Epithelial cell of proximal tubule (primary cell): Measurements from ENCODE around the gene NEK7. TPM values are rescaled to one million over a fixed set of nuclear protein-coding genes. Genes with fewer than 3 reads are reported as not detected.

Experiments used
- DNase-seq: peaks from one replicate; pipeline ENCODE4 v3.0.0-alpha.2; 2011; ENCODE audit warnings: low read depth
- H3K4me3 ChIP-seq: 2 replicates; pipeline ENCODE4 v1.5.1; 2011; ENCODE audit warnings: low read depth, mild to moderate bottlenecking, low read length
- total RNA-seq: library from RNA; depleted of rRNA; stranded (reverse); fragments of >200 nt; gene quantifications from 2 replicates; pipeline ENCODE4 v1.2.3, GENCODE V29; 2015
- TF ChIP-seq, protein P1 (sequence below): conservative IDR thresholded peaks from 2 replicates; pipeline ENCODE4 v1.5.1; 2012; ENCODE audit warnings: low read depth, mild to moderate bottlenecking, low read length

The NEK7 gene
- total RNA-seq, 1 donor from 2014 or later, result 20.5 TPM

DNA sequence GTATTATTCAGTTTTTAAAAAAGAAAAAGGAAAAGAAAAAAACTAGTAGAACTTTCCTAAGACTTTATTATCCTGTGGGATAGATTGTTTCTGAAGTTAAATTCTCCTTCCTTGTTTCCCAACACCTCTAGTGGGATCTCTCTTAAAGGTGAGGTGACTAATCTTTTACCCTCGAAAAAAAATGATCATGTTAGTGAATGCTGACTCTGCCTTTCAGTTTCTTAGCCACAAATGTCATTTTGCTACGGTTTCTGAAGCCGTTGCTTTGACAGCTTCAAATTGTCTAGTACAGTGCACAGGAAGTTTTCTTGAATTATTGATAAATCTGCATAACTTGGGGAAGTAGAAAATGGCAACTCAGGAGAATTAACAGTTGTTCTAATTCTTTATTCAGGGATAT, 13.0 kb upstream of the NEK7 start:
- no peak for DNase-seq
- TF ChIP-seq, protein P1, sequence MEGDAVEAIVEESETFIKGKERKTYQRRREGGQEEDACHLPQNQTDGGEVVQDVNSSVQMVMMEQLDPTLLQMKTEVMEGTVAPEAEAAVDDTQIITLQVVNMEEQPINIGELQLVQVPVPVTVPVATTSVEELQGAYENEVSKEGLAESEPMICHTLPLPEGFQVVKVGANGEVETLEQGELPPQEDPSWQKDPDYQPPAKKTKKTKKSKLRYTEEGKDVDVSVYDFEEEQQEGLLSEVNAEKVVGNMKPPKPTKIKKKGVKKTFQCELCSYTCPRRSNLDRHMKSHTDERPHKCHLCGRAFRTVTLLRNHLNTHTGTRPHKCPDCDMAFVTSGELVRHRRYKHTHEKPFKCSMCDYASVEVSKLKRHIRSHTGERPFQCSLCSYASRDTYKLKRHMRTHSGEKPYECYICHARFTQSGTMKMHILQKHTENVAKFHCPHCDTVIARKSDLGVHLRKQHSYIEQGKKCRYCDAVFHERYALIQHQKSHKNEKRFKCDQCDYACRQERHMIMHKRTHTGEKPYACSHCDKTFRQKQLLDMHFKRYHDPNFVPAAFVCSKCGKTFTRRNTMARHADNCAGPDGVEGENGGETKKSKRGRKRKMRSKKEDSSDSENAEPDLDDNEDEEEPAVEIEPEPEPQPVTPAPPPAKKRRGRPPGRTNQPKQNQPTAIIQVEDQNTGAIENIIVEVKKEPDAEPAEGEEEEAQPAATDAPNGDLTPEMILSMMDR, result no peak
- H3K4me3 ChIP-seq, result no peak overlapping the region

GRCh38 chr1:198147216-198147615, 9.6 kb upstream of the NEK7 start:
- H3K4me3 ChIP-seq, result no peak overlapping the region
- TF ChIP-seq, protein P1, result no peak
- DNase-seq, result no peak

- no peak for DNase-seq
- H3K4me3 ChIP-seq, result no peak overlapping the region
- TF ChIP-seq, protein P1, result no peak
These were observed 6.4 kb upstream of the NEK7 start for GRCh38 chr1:198150369-198150768.

- H3K4me3 ChIP-seq, result no peak overlapping the region
- TF ChIP-seq, protein P1, result no peak
- DNase-seq, result no peak
These were observed 5.1 kb upstream of the NEK7 start for GRCh38 chr1:198151688-198152087.

- DNase-seq, result no peak
- no peak overlapping the region for H3K4me3 ChIP-seq
- TF ChIP-seq, protein P1, result no peak
These were observed 3.7 kb upstream of the NEK7 start for GRCh38 chr1:198153103-198153502.

GRCh38 chr1:198153804-198154203, 3.0 kb upstream of the NEK7 start:
- no peak overlapping the region for H3K4me3 ChIP-seq
- no peak for DNase-seq
- TF ChIP-seq, protein P1, result no peak

DNA sequence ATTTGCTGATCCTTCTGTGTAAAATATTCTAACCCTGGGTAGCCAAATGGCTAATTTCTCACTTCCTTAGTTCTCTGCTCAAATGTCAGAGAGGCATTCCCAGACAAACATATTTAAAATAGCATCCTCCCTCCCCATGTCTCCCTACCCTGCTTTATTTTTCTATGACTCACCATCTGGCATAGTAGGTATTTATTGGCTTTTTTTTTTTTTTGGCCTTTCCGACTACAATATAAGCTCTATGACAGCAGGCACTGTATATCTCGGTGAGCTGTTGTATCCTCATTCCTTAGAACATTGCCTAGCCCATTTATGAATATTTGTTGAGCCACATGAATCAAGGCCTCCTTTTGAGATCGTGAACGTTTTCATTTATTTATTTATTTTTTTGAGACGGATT, 1.5 kb upstream of the NEK7 start:
- TF ChIP-seq, protein P1, result no peak
- no peak for DNase-seq
- no peak overlapping the region for H3K4me3 ChIP-seq
